H1 (cell line): Measurements from ENCODE around the gene RASSF10. TPM values are rescaled to one million over a fixed set of nuclear protein-coding genes. Genes with fewer than 3 reads are reported as not detected.

Experiments used
- CTCF ChIA-PET: fragments of 300-600 bp; sonication (Branson Sonifier 250); formaldehyde crosslinking; loops from one replicate; lab custom pipeline; 2021; ENCODE audit not compliant: partially characterized antibody; lab: Charles Lee
- POLR2A ChIA-PET: fragments of 300-600 bp; sonication (Branson Sonifier 250); formaldehyde crosslinking; loops from one replicate; lab custom pipeline; 2021; ENCODE audit warnings: inconsistent platforms; ENCODE audit not compliant: partially characterized antibody; lab: Charles Lee
- DNase-seq, 2 experiments: peaks; one replicate each; pipeline versions ENCODE4 v3.0.0 to v3.0.0-alpha.2; 2010 to 2022; ENCODE audit warnings: low spot score in 2 of 2, low read depth in 1 of 2, mixed read lengths in 1 of 2
- FAIRE-seq: peaks from 2 replicates; lab custom pipeline; 2011; peaks lifted over from hg19 to GRCh38; lab: Jason Lieb, UNC
- H2AFZ ChIP-seq: 2 replicates; pipeline ENCODE4 v1.8.1; 2012; ENCODE audit warnings: low read length, inconsistent platforms
- H2AK5ac ChIP-seq: 2 replicates; pipeline ENCODE4 v1.6.1; 2013; ENCODE audit warnings: low read depth, low read length
- H2BK120ac ChIP-seq: replicated peaks from 2 replicates; pipeline ENCODE3; 2013; ENCODE audit warnings: low read depth, low read length, inconsistent platforms
- H2BK12ac ChIP-seq: 2 replicates; pipeline ENCODE4 v1.6.1; 2013; ENCODE audit warnings: low read depth, low read length
- H2BK15ac ChIP-seq: 2 replicates; pipeline ENCODE4 v1.6.1; 2013; ENCODE audit warnings: low read length
- H2BK20ac ChIP-seq: 2 replicates; pipeline ENCODE4 v1.6.1; 2013; ENCODE audit warnings: low read length
- H2BK5ac ChIP-seq: 2 replicates; pipeline ENCODE4 v1.6.1; 2013; ENCODE audit warnings: low read depth, low read length
- H3K14ac ChIP-seq: 2 replicates; pipeline ENCODE4 v1.6.1; 2013; ENCODE audit warnings: inconsistent platforms; ENCODE audit not compliant: insufficient read length
- H3K18ac ChIP-seq: 2 replicates; pipeline ENCODE4 v1.6.1; 2013; ENCODE audit warnings: low read length; ENCODE audit errors: extremely low read depth
- H3K23ac ChIP-seq: 2 replicates; pipeline ENCODE4 v1.6.1; 2013; ENCODE audit warnings: inconsistent platforms; ENCODE audit not compliant: insufficient read length
- H3K23me2 ChIP-seq: 2 replicates; pipeline ENCODE4 v1.6.1; 2013; ENCODE audit warnings: low read depth, low read length
- H3K27ac ChIP-seq: 2 replicates; pipeline ENCODE4 v1.6.1; 2011; ENCODE audit warnings: low read depth, low read length, inconsistent platforms
- H3K27me3 ChIP-seq, 4 experiments: replicated peaks in 1 of 4; 1 replicate in 1 of 4; 2 replicates in 3 of 4; pipeline versions ENCODE4 v1.6.1 to v1.8.1; 2011 to 2013; ENCODE audit warnings: low read length in 3 of 4, mild to moderate bottlenecking in 3 of 4, inconsistent platforms in 2 of 4, mixed read lengths in 2 of 4, moderate library complexity in 1 of 4; ENCODE audit not compliant: control insufficient read depth in 3 of 4, insufficient read depth in 3 of 4; ENCODE audit errors: extremely low read depth in 1 of 4
- H3K36me3 ChIP-seq, 4 experiments: 2 replicates each; pipeline versions ENCODE4 v1.6.1 to v1.8.1; 2011 to 2013; ENCODE audit warnings: mild to moderate bottlenecking in 4 of 4, low read length in 3 of 4, moderate library complexity in 2 of 4, control low read depth in 1 of 4, inconsistent platforms in 1 of 4; ENCODE audit not compliant: insufficient read depth in 4 of 4, control insufficient read depth in 2 of 4
- H3K4ac ChIP-seq: replicated peaks from 2 replicates; pipeline ENCODE3; 2013; ENCODE audit warnings: low read length, low read depth, mixed read lengths, inconsistent platforms; ENCODE audit not compliant: insufficient read length
- H3K4me1 ChIP-seq, 4 experiments: replicated peaks in 1 of 4; 1 replicate in 1 of 4; 2 replicates in 3 of 4; pipeline versions ENCODE4 v1.6.1 to v1.8.1; 2011 to 2013; ENCODE audit warnings: low read length in 3 of 4, inconsistent platforms in 2 of 4, mixed read lengths in 1 of 4; ENCODE audit not compliant: insufficient read depth in 4 of 4, control insufficient read depth in 3 of 4
- H3K4me2 ChIP-seq, 2 experiments: 2 replicates each; pipeline versions ENCODE4 v1.6.1 to v1.8.1; 2011 to 2013; ENCODE audit warnings: low read depth in 2 of 2, low read length in 2 of 2, control low read depth in 1 of 2, inconsistent platforms in 1 of 2, mild to moderate bottlenecking in 1 of 2; ENCODE audit not compliant: insufficient read depth in 1 of 2
- H3K4me3 ChIP-seq, 4 experiments: fragments of 200-600, 300-600 bp in 1 of 4; sonication (generic), shearing (Covaris generic), sonication (Bioruptor Twin) in 1 of 4; 2 replicates each; pipeline versions ENCODE4 v1.5.1 to v1.8.1; 2011 to 2016; ENCODE audit warnings: low read length in 4 of 4, low read depth in 3 of 4, control low read depth in 2 of 4, inconsistent platforms in 2 of 4, mild to moderate bottlenecking in 2 of 4, mixed read lengths in 1 of 4, moderate library complexity in 1 of 4; ENCODE audit not compliant: insufficient read depth in 2 of 4; ENCODE audit errors: extremely low read depth in 1 of 4
- H3K56ac ChIP-seq: replicated peaks from 2 replicates; pipeline ENCODE3; 2013; ENCODE audit warnings: low read depth, mild to moderate bottlenecking, mixed read lengths, low read length, inconsistent platforms; ENCODE audit not compliant: insufficient read length
- H3K79me1 ChIP-seq: 2 replicates; pipeline ENCODE4 v1.6.1; 2013; ENCODE audit warnings: low read depth, low read length, control low read depth
- H3K79me2 ChIP-seq, 2 experiments: 2 replicates each; pipeline versions ENCODE4 v1.6.1 to v1.8.1; 2012 to 2013; ENCODE audit warnings: low read length in 2 of 2, mild to moderate bottlenecking in 2 of 2, inconsistent platforms in 1 of 2; ENCODE audit not compliant: insufficient read depth in 2 of 2, control insufficient read depth in 1 of 2
- H3K9ac ChIP-seq, 4 experiments: replicated peaks in 1 of 4; 1 replicate in 1 of 4; 2 replicates in 3 of 4; pipeline versions ENCODE4 v1.6.1 to v1.8.1; 2011 to 2013; ENCODE audit warnings: low read depth in 3 of 4, low read length in 3 of 4, control low read depth in 2 of 4, mild to moderate bottlenecking in 2 of 4, moderate library complexity in 2 of 4, inconsistent platforms in 1 of 4; ENCODE audit errors: extremely low read depth in 1 of 4
- H3K9me3 ChIP-seq, 2 experiments: 2 replicates each; pipeline versions ENCODE4 v1.6.1 to v1.8.1; 2012 to 2013; ENCODE audit warnings: mild to moderate bottlenecking in 2 of 2, moderate library complexity in 2 of 2, control low read depth in 1 of 2, inconsistent platforms in 1 of 2, low read depth in 1 of 2, low read length in 1 of 2, mixed read lengths in 1 of 2; ENCODE audit not compliant: insufficient read depth in 2 of 2
- H4K20me1 ChIP-seq, 2 experiments: replicated peaks in 1 of 2; 2 replicates each; pipeline versions ENCODE3 to v1.8.1; 2011 to 2013; ENCODE audit warnings: inconsistent platforms in 2 of 2, low read length in 2 of 2, mild to moderate bottlenecking in 1 of 2; ENCODE audit not compliant: insufficient read depth in 2 of 2, control insufficient read depth in 1 of 2
- H4K5ac ChIP-seq: 2 replicates; pipeline ENCODE4 v1.6.1; 2013; ENCODE audit warnings: low read length, low read depth, mixed read lengths, inconsistent platforms; ENCODE audit not compliant: insufficient read length
- H4K8ac ChIP-seq: 2 replicates; pipeline ENCODE4 v1.8.0; 2013; ENCODE audit warnings: mild to moderate bottlenecking, moderate library complexity, low read length, inconsistent platforms; ENCODE audit not compliant: insufficient read depth; ENCODE audit errors: extremely low read depth
- H4K91ac ChIP-seq: replicated peaks from 2 replicates; pipeline ENCODE3; 2013; ENCODE audit warnings: low read length, mixed read lengths, inconsistent platforms; ENCODE audit not compliant: insufficient read length
- ATF2 ChIP-seq: IDR thresholded peaks from 2 replicates; pipeline ENCODE4 v1.6.1; 2012; ENCODE audit warnings: low read length, inconsistent platforms
- EZH2 ChIP-seq: fragments of 200-600 bp; sonication (generic); IDR thresholded peaks from 2 replicates; pipeline ENCODE4 v1.7.1; 2012; ENCODE audit warnings: low read depth, mild to moderate bottlenecking, moderate library complexity, low read length, inconsistent platforms; ENCODE audit not compliant: severe bottlenecking
- FOSL1 ChIP-seq: IDR thresholded peaks from 2 replicates; pipeline ENCODE4 v1.6.1; 2011; ENCODE audit warnings: mild to moderate bottlenecking, low read depth, low read length, moderate library complexity; ENCODE audit not compliant: insufficient read depth
- JUN ChIP-seq: IDR thresholded peaks from 2 replicates; pipeline ENCODE4 v1.6.1; 2011; ENCODE audit warnings: low read depth, mild to moderate bottlenecking, improper control_type of control experiment, low read length
- POU5F1 ChIP-seq: IDR thresholded peaks from 2 replicates; pipeline ENCODE4 v1.6.1; 2011; ENCODE audit warnings: low read depth, mild to moderate bottlenecking, low read length, moderate library complexity
- RAD21 ChIP-seq, 2 experiments: IDR thresholded peaks in 1 of 2; conservative IDR thresholded peaks in 1 of 2; 2 replicates each; pipeline ENCODE4 v1.6.1; 2011; ENCODE audit warnings: low read depth in 2 of 2, low read length in 2 of 2, improper control_type of control experiment in 1 of 2, inconsistent platforms in 1 of 2, mild to moderate bottlenecking in 1 of 2, moderate library complexity in 1 of 2
- SIX5 ChIP-seq: IDR thresholded peaks from 2 replicates; pipeline ENCODE4 v1.6.1; 2011; ENCODE audit warnings: mild to moderate bottlenecking, low read depth, low read length
- TAF7 ChIP-seq: optimal IDR thresholded peaks from 2 replicates; pipeline ENCODE3; 2011; ENCODE audit warnings: low read depth, mild to moderate bottlenecking, inconsistent platforms, low read length, moderate library complexity, borderline replicate concordance
- USF2 ChIP-seq: IDR thresholded peaks from 2 replicates; pipeline ENCODE4 v1.6.1; 2011; ENCODE audit warnings: low read length, improper control_type of control experiment
- WGBS, 2 experiments: shearing (Covaris generic) in 1 of 2; methylation state at CpG; one replicate each; pipeline versions ENCODE4 v1.1.6 to v1.1.7; 2013 to 2015; ENCODE audit warnings: low lambda C conversion rate in 2 of 2, mixed read lengths in 2 of 2, inconsistent platforms in 1 of 2, low coverage in 1 of 2, missing lambda C conversion rate in 1 of 2; ENCODE audit not compliant: insufficient replicate concordance in 2 of 2, insufficient coverage in 1 of 2, insufficient read length in 1 of 2; ENCODE audit errors: extremely low coverage in 1 of 2, missing lambda C conversion rate in 1 of 2; 5-methylcytosine and 5-hydroxymethylcytosine counted together
- polyA plus RNA-seq, 7 experiments: library from polyadenylated mRNA; depleted of rRNA in 3 of 7; stranded (reverse) in 5 of 7; unstranded in 2 of 7; fragments of >200 nt in 5 of 7; fragments of 200-250 nt in 2 of 7; gene quantifications; 1 replicate in 5 of 7; 2 replicates in 1 of 7; 4 replicates in 1 of 7; pipeline versions ENCODE4 v1.2.1 to v1.2.3, GENCODE V29; 2011 to 2013; ENCODE audit warnings: missing spikeins in 2 of 7, mixed read lengths in 2 of 7
- total RNA-seq: library from RNA; stranded (reverse); fragmentation: NEBNext Ultra II Directional; extraction: Animal tissue kit (Norgen Biotek cat#: 25700); gene quantifications from 2 replicates; pipeline ENCODE4 v1.2.1, GENCODE V29; 2021

Gene RASSF10
- total and polyA plus RNA-seq, 2 of the 8 experiments (the other 6 are each of a cell fraction or from before 2014, with no cell fraction given), result 0.51 to 1.8 TPM

- Histone ChIP-seq H3K27me3 (no peaks in the 10 kb centered on the region), H2AFZ (no peak overlapping the region), H3K79me2 (no peaks in the 10 kb centered on the region), H2AK5ac (no peak overlapping the region), H3K56ac (no peak overlapping the region), H2BK120ac (no peak overlapping the region), H3K79me1 (no peaks in the 10 kb centered on the region), H2BK12ac (peak overlapping the region; percentile 1; the same call in 1 of the 2 replicates), H3K18ac (no peak overlapping the region), H3K9me3 (no peaks in the 10 kb centered on the region; a peak in 1 of 4 replicates), H3K4me1 (no peaks in the 10 kb centered on the region; a peak in 1 of 7 replicates), H4K20me1 (no peaks in the 10 kb centered on the region), H2BK5ac (no peak overlapping the region), H4K8ac (no peak overlapping the region), H3K14ac (no peak overlapping the region), H3K4ac (no peak overlapping the region), H3K4me2 (no peak overlapping the region), H3K27ac (no peak overlapping the region), H3K4me3 (no peak overlapping the region), H4K5ac (no peak overlapping the region), H2BK20ac (0 out of 2 replicates have a peak overlapping the region, but pooled peaks have one; percentile 27), H3K36me3 (no peaks in the 10 kb centered on the region), H4K91ac (no peak overlapping the region), H3K23ac (no peak overlapping the region), H3K23me2 (no peaks in the 10 kb centered on the region), H2BK15ac (no peak overlapping the region), H3K9ac (no peak overlapping the region)
- ChIA-PET CTCF (no interaction called here), POLR2A (no interaction called here)
- WGBS, 2 experiments, result 89% methylated on average over 13 of the region's 13 CpGs; no CpG with 5 or more reads in 1 of the 2 experiments
- FAIRE-seq (no peak), DNase-seq (no peak)
- TF ChIP-seq SIX5 (no peak), RAD21 (IDR thresholded peaks at IDR 0.05 in 1 of 2, conservative IDR thresholded peaks at IDR 0.05 in 1 of 2; ENCODE audit: low read depth in 2 of 2, low read length in 2 of 2) (no peak), TAF7 (no peak), EZH2 (no peak), POU5F1 (no peak), JUN (no peak), USF2 (no peak), ATF2 (no peak), FOSL1 (no peak)
These were observed 19.5 kb upstream of the RASSF10 start for GRCh38 chr11:12989428-12990161.
